GM21390 (cell line): ENCODE data around the gene RIPOR3.

Source experiments
- ATAC-seq: cut with Tn5 transposase; IDR thresholded peaks from one replicate; pipeline ENCODE4 v1.9.1; 2021; ENCODE audit not compliant: unreplicated experiment

Gene RIPOR3

GRCh38 chr20:50592282-50593004 lies 98.9 kb downstream of the RIPOR3 start:
- no peak for ATAC-seq

- no peak for ATAC-seq
These were observed 100.0 kb downstream of the RIPOR3 start for GRCh38 chr20:50591233-50591852.

- no peak for ATAC-seq
These were observed 101.0 kb downstream of the RIPOR3 start for GRCh38 chr20:50590348-50590664.

GRCh38 chr20:50589548-50590347 lies 101.6 kb downstream of the RIPOR3 start:
- no peak for ATAC-seq

- no peak for ATAC-seq
These were observed 103.2 kb downstream of the RIPOR3 start for GRCh38 chr20:50588034-50588736.

- ATAC-seq: no peak
These were observed 103.9 kb downstream of the RIPOR3 start for GRCh38 chr20:50587291-50587961.

GRCh38 chr20:50586531-50587232 lies 104.7 kb downstream of the RIPOR3 start:
- no peak for ATAC-seq

- ATAC-seq: no peak
These were observed 105.7 kb downstream of the RIPOR3 start for GRCh38 chr20:50585678-50586077.

- no peak for ATAC-seq
These were observed 106.1 kb downstream of the RIPOR3 start for GRCh38 chr20:50585214-50585613.

GRCh38 chr20:50584687-50585086 lies 106.7 kb downstream of the RIPOR3 start:
- ATAC-seq: no peak

- ATAC-seq: no peak
These were observed 107.7 kb downstream of the RIPOR3 start for GRCh38 chr20:50583442-50584150.

GRCh38 chr20:50582591-50583234 lies 108.6 kb downstream of the RIPOR3 start:
- ATAC-seq: no peak

GRCh38 chr20:50582092-50582491 lies 109.2 kb downstream of the RIPOR3 start:
- ATAC-seq: no peak

GRCh38 chr20:50580842-50581544 lies 110.3 kb downstream of the RIPOR3 start:
- ATAC-seq: no peak

GRCh38 chr20:50580016-50580747 lies 111.2 kb downstream of the RIPOR3 start:
- no peak for ATAC-seq

GRCh38 chr20:50579511-50579910 lies 111.8 kb downstream of the RIPOR3 start:
- no peak for ATAC-seq

- no peak for ATAC-seq
These were observed 112.6 kb downstream of the RIPOR3 start for GRCh38 chr20:50578778-50579165.
